HCT116 (cell line): ENCODE measurements around the gene ATF2. TPM values are rescaled to one million over a fixed set of nuclear protein-coding genes. Genes with fewer than 3 reads are reported as not detected.

ENCODE experiments used
- ATAC-seq: fragments of 200-7000 bp; cut with Tn5 transposase; 2 replicates; pipeline ENCODE4 v1.9.1; 2020; ENCODE audit warnings: mild to moderate bottlenecking, moderate library complexity
- BruUV-seq: library from RNA; stranded (reverse); fragments of 400-500 nt; replicated peaks from 2 replicates; lab custom pipeline; 2021; lab: Mats Ljungman, UMichigan
- CTCF ChIA-PET: fragments of 300-600 bp; sonication (Branson Sonifier 250); formaldehyde crosslinking; loops from one replicate; lab custom pipeline; 2021; ENCODE audit warnings: antibody characterized with exemption; lab: Charles Lee
- POLR2A ChIA-PET: fragments of 300-600, 350-600 bp; sonication (Branson Sonifier 250); formaldehyde crosslinking; loops from one replicate; lab custom pipeline; 2021; ENCODE audit warnings: antibody characterized with exemption; lab: Charles Lee
- RAD21 ChIA-PET, 2 experiments: fragments of 300-600 bp; sonication (Branson Sonifier 250); formaldehyde crosslinking; loops; one replicate each; lab custom pipeline; 2023; ENCODE audit warnings: low total read pairs in 2 of 2; ENCODE audit not compliant: uncharacterized antibody in 2 of 2, unreplicated experiment in 2 of 2, low non-redundant PET in 1 of 2; lab: Charles Lee
- DNase-seq: peaks from one replicate; pipeline ENCODE4 v3.0.0-alpha.2; 2010; ENCODE audit warnings: low read depth, low spot score
- H2AFZ ChIP-seq: fragments of 200-600 bp; shearing (Covaris generic), sonication (generic); 2 replicates; pipeline ENCODE4 v1.6.1; 2017; ENCODE audit warnings: low read depth, mixed run types, mixed read lengths, antibody characterized with exemption, low read length; ENCODE audit not compliant: poor library complexity, severe bottlenecking
- H3K27ac ChIP-seq: 2 replicates; pipeline ENCODE4 v1.5.1; 2012; ENCODE audit warnings: low read depth, low read length
- H3K27me3 ChIP-seq: fragments of 200-600 bp; sonication (generic); 2 replicates; pipeline ENCODE4 v1.6.1; 2016; ENCODE audit warnings: mixed run types, low read length, mixed read lengths; ENCODE audit not compliant: insufficient read depth
- H3K36me3 ChIP-seq, 2 experiments: fragments of 200-500 bp in 1 of 2; fragments of 200-600 bp in 1 of 2; sonication (Bioruptor generic) in 1 of 2; sonication (generic) in 1 of 2; 2 replicates each; pipeline versions ENCODE4 v1.5.1 to v1.6.1; 2014 to 2016; ENCODE audit warnings: low read length in 2 of 2, inconsistent platforms in 1 of 2, mixed read lengths in 1 of 2, mixed run types in 1 of 2; ENCODE audit not compliant: insufficient read depth in 2 of 2, control insufficient read depth in 1 of 2
- H3K4me1 ChIP-seq, 2 experiments: fragments of 200-600 bp in 1 of 2; sonication (generic) in 1 of 2; 2 replicates each; pipeline versions ENCODE4 v1.5.1 to v1.6.1; 2012 to 2017; ENCODE audit warnings: low read length in 2 of 2, inconsistent platforms in 1 of 2, mild to moderate bottlenecking in 1 of 2, mixed read lengths in 1 of 2, mixed run types in 1 of 2, moderate library complexity in 1 of 2; ENCODE audit not compliant: insufficient read depth in 2 of 2, control insufficient read depth in 1 of 2
- H3K4me2 ChIP-seq: fragments of 200-600 bp; sonication (generic); 2 replicates; pipeline ENCODE4 v1.6.1; 2017; ENCODE audit warnings: mixed run types, low read length, mixed read lengths
- H3K4me3 ChIP-seq, 2 experiments: fragments of 200-600 bp in 1 of 2; sonication (generic) in 1 of 2; replicated peaks in 1 of 2; 2 replicates each; pipeline ENCODE4 v1.5.1; 2011 to 2016; ENCODE audit warnings: low read length in 2 of 2, control low read depth in 1 of 2, low read depth in 1 of 2, mild to moderate bottlenecking in 1 of 2, mixed read lengths in 1 of 2, mixed run types in 1 of 2
- H3K79me2 ChIP-seq: fragments of 200-600 bp; sonication (generic); 2 replicates; pipeline ENCODE4 v1.6.1; 2017; ENCODE audit warnings: mild to moderate bottlenecking, mixed run types, low read length, moderate library complexity, mixed read lengths; ENCODE audit not compliant: insufficient read depth
- H3K9ac ChIP-seq: fragments of 200-600 bp; sonication (generic); 2 replicates; pipeline ENCODE4 v1.6.1; 2016; ENCODE audit warnings: low read length, mixed read lengths
- H3K9me2 ChIP-seq: fragments of 200-600 bp; sonication (generic), shearing (Covaris generic); 2 replicates; pipeline ENCODE4 v1.6.1; 2017; ENCODE audit warnings: mixed run types, mild to moderate bottlenecking, moderate library complexity; ENCODE audit not compliant: insufficient read depth
- H3K9me3 ChIP-seq, 2 experiments: fragments of 200-500 bp in 1 of 2; fragments of 200-600 bp in 1 of 2; sonication (Bioruptor generic) in 1 of 2; sonication (generic) in 1 of 2; 2 replicates each; pipeline ENCODE4 v1.6.1; 2014 to 2017; ENCODE audit warnings: low read length in 2 of 2, mixed read lengths in 2 of 2, inconsistent platforms in 1 of 2, low read depth in 1 of 2, mild to moderate bottlenecking in 1 of 2, mixed run types in 1 of 2, moderate library complexity in 1 of 2; ENCODE audit not compliant: control insufficient read depth in 1 of 2, insufficient read depth in 1 of 2
- H4K20me1 ChIP-seq: fragments of 200-600 bp; sonication (generic), shearing (Covaris generic); 2 replicates; pipeline ENCODE4 v1.6.1; 2017; ENCODE audit warnings: mixed run types, mild to moderate bottlenecking, moderate library complexity; ENCODE audit not compliant: insufficient read depth
- CBX3 ChIP-seq: IDR thresholded peaks from 2 replicates; pipeline ENCODE4 v1.6.1; 2012; ENCODE audit warnings: low read depth
- ELF1 ChIP-seq: IDR thresholded peaks from 2 replicates; pipeline ENCODE4 v1.6.1; 2012; ENCODE audit warnings: low read depth, borderline replicate concordance
- EZH2 ChIP-seq: fragments of 200-600 bp; sonication (generic); IDR thresholded peaks from 2 replicates; pipeline ENCODE4 v1.6.1; 2017; ENCODE audit warnings: antibody characterized with exemption, mixed run types
- EZH2phosphoT487 ChIP-seq: fragments of 200-600 bp; IDR thresholded peaks from 2 replicates; pipeline ENCODE4 v1.6.1; 2018; ENCODE audit warnings: antibody characterized with exemption, borderline replicate concordance
- FOSL1 ChIP-seq: IDR thresholded peaks from 2 replicates; pipeline ENCODE4 v1.6.1; 2012; ENCODE audit warnings: low read depth
- JUND ChIP-seq: IDR thresholded peaks from 2 replicates; pipeline ENCODE4 v1.6.1; 2012
- POLR2A ChIP-seq: IDR thresholded peaks from 2 replicates; pipeline ENCODE4 v1.7.0; 2011; ENCODE audit warnings: borderline replicate concordance; ENCODE audit not compliant: insufficient read depth, insufficient read length; ENCODE audit errors: extremely low read depth
- POLR2AphosphoS5 ChIP-seq: IDR thresholded peaks from 2 replicates; pipeline ENCODE4 v1.6.1; 2011; ENCODE audit warnings: mild to moderate bottlenecking, low read depth, low read length, moderate library complexity
- RAD21 ChIP-seq: IDR thresholded peaks from 2 replicates; pipeline ENCODE4 v1.6.1; 2012; ENCODE audit warnings: low read depth, mild to moderate bottlenecking
- SIN3A ChIP-seq: IDR thresholded peaks from 2 replicates; pipeline ENCODE4 v1.6.1; 2012; ENCODE audit warnings: low read depth
- SRF ChIP-seq: IDR thresholded peaks from 2 replicates; pipeline ENCODE4 v1.6.1; 2012; ENCODE audit warnings: low read depth
- TCF7L2 ChIP-seq: IDR thresholded peaks from 2 replicates; pipeline ENCODE4 v1.7.0; 2011; ENCODE audit warnings: borderline replicate concordance, inconsistent platforms; ENCODE audit not compliant: insufficient read depth, insufficient read length; ENCODE audit errors: extremely low read depth
- YY1 ChIP-seq: IDR thresholded peaks from 2 replicates; pipeline ENCODE4 v1.6.1; 2011; ENCODE audit warnings: low read length, low read depth, moderate library complexity, mild to moderate bottlenecking; ENCODE audit not compliant: insufficient replicate concordance; ENCODE audit errors: extremely low read depth
- ZNF274 ChIP-seq: fragments of 200-500 bp; sonication (Bioruptor generic); IDR thresholded peaks from 2 replicates; pipeline ENCODE4 v1.6.1; 2014; ENCODE audit warnings: mild to moderate bottlenecking, low read depth, low read length, inconsistent platforms
- intact Hi-C: fragments of 100-400 bp; cut with micrococcal nuclease; formaldehyde crosslinking; loops from 2 replicates; pipeline ENCODE4 v1.10.0; 2022
- total RNA-seq: library from RNA; stranded (reverse); gene quantifications from one replicate; pipeline ENCODE4 v1.2.1, GENCODE V29; 2021; ENCODE audit not compliant: unreplicated experiment
- TF ChIP-seq, protein P1 (sequence below): IDR thresholded peaks from 2 replicates; pipeline ENCODE4 v1.6.1; 2011; ENCODE audit warnings: mild to moderate bottlenecking, low read length, moderate library complexity; ENCODE audit not compliant: insufficient replicate concordance; ENCODE audit errors: extremely low read depth
- TF ChIP-seq, protein P2 (sequence below), 3 experiments: fragments of 200-600 bp in 1 of 3; sonication (generic) in 1 of 3; IDR thresholded peaks in 2 of 3; conservative IDR thresholded peaks in 1 of 3; 2 replicates each; pipeline ENCODE4 v1.5.1; 2012 to 2017; ENCODE audit warnings: low read depth in 2 of 3, low read length in 2 of 3, antibody characterized with exemption in 1 of 3, borderline replicate concordance in 1 of 3, control low read depth in 1 of 3, mild to moderate bottlenecking in 1 of 3, mixed read lengths in 1 of 3, mixed run types in 1 of 3, moderate library complexity in 1 of 3; ENCODE audit not compliant: insufficient read depth in 1 of 3
- TF ChIP-seq, protein P3 (sequence below): IDR thresholded peaks from 2 replicates; pipeline ENCODE4 v1.6.1; 2012; ENCODE audit warnings: low read depth
- TF ChIP-seq, protein P4 (sequence below): IDR thresholded peaks from 2 replicates; pipeline ENCODE4 v1.6.1; 2012

ATF2 gene
- total RNA-seq, 1 experiment from 2014 or later = 29.6 TPM

DNA sequence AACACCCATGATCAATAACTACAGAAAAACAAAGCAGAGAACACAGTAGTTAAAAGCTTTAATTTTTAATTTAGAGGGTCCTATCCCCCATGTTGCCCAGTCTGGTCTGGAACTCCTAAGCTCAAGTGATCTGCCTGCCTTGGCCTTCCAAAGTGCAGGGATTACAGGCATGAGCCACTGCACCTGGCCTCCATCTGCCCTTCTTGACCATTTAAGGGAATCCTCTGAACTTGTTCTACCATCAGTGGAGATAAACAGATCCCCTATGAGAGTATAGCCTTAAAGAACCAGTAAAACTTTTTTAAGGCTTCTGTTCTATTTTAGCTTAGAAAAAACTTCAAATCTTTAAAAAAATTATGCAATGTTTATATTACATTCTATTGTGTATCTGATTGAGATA, 27.0 kb upstream of the ATF2 start:
- ATAC-seq (no peak), DNase-seq (no peak)
- Histone ChIP-seq H2AFZ (no peak overlapping the region), H3K4me1 (no peaks in the 10 kb centered on the region), H3K9me2 (no peaks in the 10 kb centered on the region), H3K36me3 (no peaks in the 10 kb centered on the region), H3K27me3 (no peaks in the 10 kb centered on the region), H3K79me2 (no peaks in the 10 kb centered on the region), H3K9me3 (no peaks in the 10 kb centered on the region), H3K4me3 (no peak overlapping the region), H3K9ac (no peak overlapping the region), H4K20me1 (no peaks in the 10 kb centered on the region), H3K4me2 (no peak overlapping the region), H3K27ac (no peak overlapping the region)
- RAD21 ChIA-PET = no interaction called here
- BruUV-seq = no TSS peak
- intact Hi-C loops = no loop called here
- TF ChIP-seq CBX3 (no peak), EZH2 (no peak), YY1 (no peak), POLR2A (no peak), JUND (no peak), SIN3A (no peak), POLR2AphosphoS5 (no peak), EZH2phosphoT487 (no peak), ELF1 (no peak), SRF (no peak), FOSL1 (no peak), RAD21 (no peak), TCF7L2 (no peak), ZNF274 (no peak)
- TF ChIP-seq, protein P1, sequence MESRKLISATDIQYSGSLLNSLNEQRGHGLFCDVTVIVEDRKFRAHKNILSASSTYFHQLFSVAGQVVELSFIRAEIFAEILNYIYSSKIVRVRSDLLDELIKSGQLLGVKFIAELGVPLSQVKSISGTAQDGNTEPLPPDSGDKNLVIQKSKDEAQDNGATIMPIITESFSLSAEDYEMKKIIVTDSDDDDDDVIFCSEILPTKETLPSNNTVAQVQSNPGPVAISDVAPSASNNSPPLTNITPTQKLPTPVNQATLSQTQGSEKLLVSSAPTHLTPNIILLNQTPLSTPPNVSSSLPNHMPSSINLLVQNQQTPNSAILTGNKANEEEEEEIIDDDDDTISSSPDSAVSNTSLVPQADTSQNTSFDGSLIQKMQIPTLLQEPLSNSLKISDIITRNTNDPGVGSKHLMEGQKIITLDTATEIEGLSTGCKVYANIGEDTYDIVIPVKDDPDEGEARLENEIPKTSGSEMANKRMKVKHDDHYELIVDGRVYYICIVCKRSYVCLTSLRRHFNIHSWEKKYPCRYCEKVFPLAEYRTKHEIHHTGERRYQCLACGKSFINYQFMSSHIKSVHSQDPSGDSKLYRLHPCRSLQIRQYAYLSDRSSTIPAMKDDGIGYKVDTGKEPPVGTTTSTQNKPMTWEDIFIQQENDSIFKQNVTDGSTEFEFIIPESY = no peak
- TF ChIP-seq, protein P2, sequence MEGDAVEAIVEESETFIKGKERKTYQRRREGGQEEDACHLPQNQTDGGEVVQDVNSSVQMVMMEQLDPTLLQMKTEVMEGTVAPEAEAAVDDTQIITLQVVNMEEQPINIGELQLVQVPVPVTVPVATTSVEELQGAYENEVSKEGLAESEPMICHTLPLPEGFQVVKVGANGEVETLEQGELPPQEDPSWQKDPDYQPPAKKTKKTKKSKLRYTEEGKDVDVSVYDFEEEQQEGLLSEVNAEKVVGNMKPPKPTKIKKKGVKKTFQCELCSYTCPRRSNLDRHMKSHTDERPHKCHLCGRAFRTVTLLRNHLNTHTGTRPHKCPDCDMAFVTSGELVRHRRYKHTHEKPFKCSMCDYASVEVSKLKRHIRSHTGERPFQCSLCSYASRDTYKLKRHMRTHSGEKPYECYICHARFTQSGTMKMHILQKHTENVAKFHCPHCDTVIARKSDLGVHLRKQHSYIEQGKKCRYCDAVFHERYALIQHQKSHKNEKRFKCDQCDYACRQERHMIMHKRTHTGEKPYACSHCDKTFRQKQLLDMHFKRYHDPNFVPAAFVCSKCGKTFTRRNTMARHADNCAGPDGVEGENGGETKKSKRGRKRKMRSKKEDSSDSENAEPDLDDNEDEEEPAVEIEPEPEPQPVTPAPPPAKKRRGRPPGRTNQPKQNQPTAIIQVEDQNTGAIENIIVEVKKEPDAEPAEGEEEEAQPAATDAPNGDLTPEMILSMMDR (IDR thresholded peaks at IDR 0.05 in 2 of 3, conservative IDR thresholded peaks at IDR 0.05 in 1 of 3; ENCODE audit: borderline replicate concordance in 1 of 3, insufficient read depth in 1 of 3, low read depth in 2 of 3, low read length in 2 of 3) = no peak
- TF ChIP-seq, protein P3, sequence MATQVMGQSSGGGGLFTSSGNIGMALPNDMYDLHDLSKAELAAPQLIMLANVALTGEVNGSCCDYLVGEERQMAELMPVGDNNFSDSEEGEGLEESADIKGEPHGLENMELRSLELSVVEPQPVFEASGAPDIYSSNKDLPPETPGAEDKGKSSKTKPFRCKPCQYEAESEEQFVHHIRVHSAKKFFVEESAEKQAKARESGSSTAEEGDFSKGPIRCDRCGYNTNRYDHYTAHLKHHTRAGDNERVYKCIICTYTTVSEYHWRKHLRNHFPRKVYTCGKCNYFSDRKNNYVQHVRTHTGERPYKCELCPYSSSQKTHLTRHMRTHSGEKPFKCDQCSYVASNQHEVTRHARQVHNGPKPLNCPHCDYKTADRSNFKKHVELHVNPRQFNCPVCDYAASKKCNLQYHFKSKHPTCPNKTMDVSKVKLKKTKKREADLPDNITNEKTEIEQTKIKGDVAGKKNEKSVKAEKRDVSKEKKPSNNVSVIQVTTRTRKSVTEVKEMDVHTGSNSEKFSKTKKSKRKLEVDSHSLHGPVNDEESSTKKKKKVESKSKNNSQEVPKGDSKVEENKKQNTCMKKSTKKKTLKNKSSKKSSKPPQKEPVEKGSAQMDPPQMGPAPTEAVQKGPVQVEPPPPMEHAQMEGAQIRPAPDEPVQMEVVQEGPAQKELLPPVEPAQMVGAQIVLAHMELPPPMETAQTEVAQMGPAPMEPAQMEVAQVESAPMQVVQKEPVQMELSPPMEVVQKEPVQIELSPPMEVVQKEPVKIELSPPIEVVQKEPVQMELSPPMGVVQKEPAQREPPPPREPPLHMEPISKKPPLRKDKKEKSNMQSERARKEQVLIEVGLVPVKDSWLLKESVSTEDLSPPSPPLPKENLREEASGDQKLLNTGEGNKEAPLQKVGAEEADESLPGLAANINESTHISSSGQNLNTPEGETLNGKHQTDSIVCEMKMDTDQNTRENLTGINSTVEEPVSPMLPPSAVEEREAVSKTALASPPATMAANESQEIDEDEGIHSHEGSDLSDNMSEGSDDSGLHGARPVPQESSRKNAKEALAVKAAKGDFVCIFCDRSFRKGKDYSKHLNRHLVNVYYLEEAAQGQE = no peak
- TF ChIP-seq, protein P4, sequence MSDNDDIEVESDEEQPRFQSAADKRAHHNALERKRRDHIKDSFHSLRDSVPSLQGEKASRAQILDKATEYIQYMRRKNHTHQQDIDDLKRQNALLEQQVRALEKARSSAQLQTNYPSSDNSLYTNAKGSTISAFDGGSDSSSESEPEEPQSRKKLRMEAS = no peak
- POLR2A ChIA-PET = no interaction called here
- CTCF ChIA-PET = interaction anchor here (0.8 kb wide), 1 partner anchor 9 kb away, joined by 3 read pairs; no protein-coding TSS in a partner anchor
